ENCODE data around the gene FBXW8.

DNA sequence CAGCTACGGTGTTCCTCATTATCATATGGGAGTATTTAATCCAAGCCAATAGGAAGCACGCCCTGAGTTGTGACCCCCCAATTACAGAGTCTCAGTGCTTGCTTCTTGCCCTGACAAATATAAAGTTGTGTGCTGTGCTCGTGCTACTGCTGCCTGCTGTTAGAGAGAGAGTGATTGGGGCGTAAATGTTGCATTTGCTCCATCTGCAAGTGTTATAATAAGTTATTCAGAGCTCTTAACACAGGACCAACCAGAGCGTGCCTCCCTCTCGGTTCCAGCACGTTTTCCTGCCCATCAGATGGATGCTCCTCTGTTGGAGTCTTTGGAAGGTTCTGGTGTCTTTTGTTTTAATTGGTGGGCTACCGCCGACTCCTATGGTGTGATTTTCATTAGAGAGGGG lies 107.1 kb downstream of the FBXW8 start:
- no peak for TF ChIP-seq CTCF (IDR thresholded peaks at IDR 0.05)
- TF ChIP-seq POLR2AphosphoS5 (IDR thresholded peaks at IDR 0.05): no peak

Measured in transverse colon (tissue), 4 donors.